Trophoblast cell (in vitro differentiated cells and primary cell): ENCODE measurements around the gene PRDM11.

Experiments used
- DNase-seq, 2 donors: peaks; one replicate each; pipeline ENCODE4 v3.0.0-alpha.2; 2016
- H2AFZ ChIP-seq: 2 replicates; pipeline ENCODE4 v1.6.1; 2013; ENCODE audit warnings: low read length, moderate library complexity, mild to moderate bottlenecking; ENCODE audit not compliant: insufficient read depth, poor library complexity
- H2AK5ac ChIP-seq: 2 replicates; pipeline ENCODE4 v1.6.1; 2013; ENCODE audit warnings: mild to moderate bottlenecking, low read length
- H2BK120ac ChIP-seq: 2 replicates; pipeline ENCODE4 v1.6.1; 2013; ENCODE audit warnings: low read length, mild to moderate bottlenecking, moderate library complexity; ENCODE audit not compliant: insufficient read depth, poor library complexity
- H2BK12ac ChIP-seq: 2 replicates; pipeline ENCODE4 v1.6.1; 2013; ENCODE audit warnings: mild to moderate bottlenecking, low read length, moderate library complexity
- H2BK5ac ChIP-seq: 2 replicates; pipeline ENCODE4 v1.6.1; 2013; ENCODE audit warnings: low read length, low read depth, moderate library complexity, mild to moderate bottlenecking; ENCODE audit not compliant: poor library complexity
- H3K14ac ChIP-seq: 2 replicates; pipeline ENCODE4 v1.6.1; 2013; ENCODE audit warnings: mild to moderate bottlenecking, low read length
- H3K18ac ChIP-seq: 2 replicates; pipeline ENCODE4 v1.6.1; 2013; ENCODE audit warnings: mild to moderate bottlenecking, low read length
- H3K23ac ChIP-seq: 2 replicates; pipeline ENCODE4 v1.6.1; 2013; ENCODE audit warnings: low read length
- H3K27ac ChIP-seq: 2 replicates; pipeline ENCODE4 v1.5.1; 2013; ENCODE audit warnings: low read depth, mild to moderate bottlenecking, inconsistent platforms, low read length, moderate library complexity
- H3K27me3 ChIP-seq: 2 replicates; pipeline ENCODE4 v1.6.1; 2013; ENCODE audit warnings: inconsistent platforms, mild to moderate bottlenecking, low read length, moderate library complexity; ENCODE audit not compliant: insufficient read depth
- H3K36me3 ChIP-seq, 2 experiments: 1 replicate in 1 of 2; 2 replicates in 1 of 2; pipeline ENCODE4 v1.6.1; 2013; ENCODE audit warnings: low read length in 2 of 2, mild to moderate bottlenecking in 2 of 2, moderate library complexity in 1 of 2; ENCODE audit not compliant: insufficient read depth in 2 of 2, control insufficient read depth in 1 of 2
- H3K4ac ChIP-seq: 2 replicates; pipeline ENCODE4 v1.6.1; 2013; ENCODE audit warnings: low read depth, mild to moderate bottlenecking, low read length, moderate library complexity
- H3K4me1 ChIP-seq, 2 experiments: 1 replicate in 1 of 2; 2 replicates in 1 of 2; pipeline ENCODE4 v1.6.1; 2013; ENCODE audit warnings: low read length in 2 of 2, mild to moderate bottlenecking in 2 of 2, moderate library complexity in 1 of 2; ENCODE audit not compliant: insufficient read depth in 2 of 2, control insufficient read depth in 1 of 2
- H3K4me2 ChIP-seq: 2 replicates; pipeline ENCODE4 v1.6.1; 2013; ENCODE audit warnings: inconsistent platforms, mild to moderate bottlenecking, low read length, moderate library complexity
- H3K4me3 ChIP-seq: 2 replicates; pipeline ENCODE4 v1.5.1; 2013; ENCODE audit warnings: mild to moderate bottlenecking, low read depth, low read length, inconsistent platforms
- H3K79me1 ChIP-seq: one replicate; pipeline ENCODE4 v1.6.1; 2013; ENCODE audit warnings: low read length
- H3K79me2 ChIP-seq: 2 replicates; pipeline ENCODE4 v1.6.1; 2013; ENCODE audit warnings: low read length, mild to moderate bottlenecking; ENCODE audit not compliant: control insufficient read depth, insufficient read depth, poor library complexity
- H3K9ac ChIP-seq: 2 replicates; pipeline ENCODE4 v1.6.1; 2013; ENCODE audit warnings: mild to moderate bottlenecking, low read length
- H3K9me3 ChIP-seq: 2 replicates; pipeline ENCODE4 v1.6.1; 2013; ENCODE audit warnings: low read depth, mild to moderate bottlenecking, control low read depth, inconsistent platforms, low read length; ENCODE audit not compliant: insufficient read depth
- H4K12ac ChIP-seq: 2 replicates; pipeline ENCODE4 v1.6.1; 2013; ENCODE audit warnings: low read depth, mild to moderate bottlenecking, low read length, moderate library complexity
- H4K8ac ChIP-seq: 2 replicates; pipeline ENCODE4 v1.6.1; 2013; ENCODE audit warnings: low read depth, mild to moderate bottlenecking, low read length, moderate library complexity
- H4K91ac ChIP-seq: one replicate; pipeline ENCODE4 v1.6.1; 2013; ENCODE audit warnings: low read depth, mild to moderate bottlenecking, low read length, moderate library complexity
- WGBS: extraction: QIAGEN DNeasy Blood & Tissue Kit; methylation state at CpG from one replicate; pipeline ENCODE4 v1.1.7; 2013; ENCODE audit warnings: missing lambda C conversion rate; ENCODE audit not compliant: insufficient read length, insufficient coverage; ENCODE audit errors: extremely low coverage; 5-methylcytosine and 5-hydroxymethylcytosine counted together

PRDM11 gene

GRCh38 chr11:45156741-45157140 is 10.3 kb downstream of the PRDM11 start:
- Histone ChIP-seq H3K18ac (no peak overlapping the region), H3K36me3 (no peaks in the 10 kb centered on the region), H3K4me3 (no peak overlapping the region), H2BK5ac (no peak overlapping the region), H3K27me3 (no peaks in the 10 kb centered on the region), H2BK120ac (no peak overlapping the region), H3K4ac (no peak overlapping the region), H2AFZ (no peak overlapping the region), H2AK5ac (no peak overlapping the region), H3K9ac (no peak overlapping the region), H3K4me2 (no peak overlapping the region), H4K8ac (no peak overlapping the region), H3K4me1 (peaks cover 21 to 23% of the 10 kb centered on the region in 2 experiments), H3K14ac (no peak overlapping the region), H3K9me3 (peaks cover 2% of the 10 kb centered on the region), H3K79me1 (peaks cover 4% of the 10 kb centered on the region), H3K27ac (no peak overlapping the region), H4K91ac (no peak overlapping the region), H3K23ac (no peak overlapping the region), H3K79me2 (peaks cover 2% of the 10 kb centered on the region), H2BK12ac (no peak overlapping the region), H4K12ac (no peak overlapping the region)
- DNase-seq: no peak
- no CpG with 5 or more reads among the region's 9 CpGs for WGBS

GRCh38 chr11:45157247-45158209 is 11.1 kb downstream of the PRDM11 start:
- Histone ChIP-seq H2AFZ (no peak overlapping the region), H3K36me3 (no peaks in the 10 kb centered on the region), H2BK12ac (no peak overlapping the region), H3K18ac (no peak overlapping the region), H3K4me3 (no peak overlapping the region), H2AK5ac (no peak overlapping the region), H4K12ac (no peak overlapping the region), H3K9me3 (peaks cover 2% of the 10 kb centered on the region), H3K79me2 (peaks cover 2% of the 10 kb centered on the region), H3K9ac (peak overlapping the region; percentile 41), H3K27me3 (no peaks in the 10 kb centered on the region), H4K8ac (no peak overlapping the region), H3K14ac (no peak overlapping the region), H2BK5ac (no peak overlapping the region), H3K27ac (no peak overlapping the region), H2BK120ac (no peak overlapping the region), H3K4ac (no peak overlapping the region), H3K79me1 (peaks cover 4% of the 10 kb centered on the region), H3K23ac (peak overlapping the region; percentile 18), H4K91ac (no peak overlapping the region), H3K4me2 (no peak overlapping the region), H3K4me1 (peaks cover 21 to 26% of the 10 kb centered on the region in 2 experiments)
- no CpG with 5 or more reads among the region's 20 CpGs for WGBS
- no peak for DNase-seq

GRCh38 chr11:45158210-45158731 is 11.8 kb downstream of the PRDM11 start:
- H3K79me1 ChIP-seq: peaks cover 4% of the 10 kb centered on the region
- no peak overlapping the region for H3K4me2 ChIP-seq
- DNase-seq: no peak
- H3K79me2 ChIP-seq: peaks cover 2% of the 10 kb centered on the region
- H3K23ac ChIP-seq: no peak overlapping the region
- H4K12ac ChIP-seq: no peak overlapping the region
- H3K4me1 ChIP-seq: peaks cover 21 to 26% of the 10 kb centered on the region in 2 experiments
- no peak overlapping the region for H2BK5ac ChIP-seq
- H4K8ac ChIP-seq: peak overlapping the region; percentile 8
- peaks cover 2% of the 10 kb centered on the region for H3K9me3 ChIP-seq
- peak overlapping the region; percentile 41 for H3K9ac ChIP-seq
- H3K36me3 ChIP-seq: no peaks in the 10 kb centered on the region
- peak overlapping the region; percentile 42 for H2BK12ac ChIP-seq
- H3K27me3 ChIP-seq: no peaks in the 10 kb centered on the region
- H3K4me3 ChIP-seq: no peak overlapping the region
- peak overlapping the region; percentile 31 for H3K14ac ChIP-seq
- no CpG with 5 or more reads among the region's 8 CpGs for WGBS
- H3K27ac ChIP-seq: no peak overlapping the region
- peak overlapping the region; percentile 21 for H3K18ac ChIP-seq
- peak overlapping the region; percentile 25 for H2BK120ac ChIP-seq
- peak overlapping the region; percentile 13 for H3K4ac ChIP-seq
- no peak overlapping the region for H2AFZ ChIP-seq
- peak overlapping the region; percentile 26 for H2AK5ac ChIP-seq
- peak overlapping the region; percentile 32 for H4K91ac ChIP-seq

GRCh38 chr11:45158891-45159605 is 12.6 kb downstream of the PRDM11 start:
- no CpG with 5 or more reads among the region's 13 CpGs for WGBS
- no peak for DNase-seq
- Histone ChIP-seq H3K23ac (no peak overlapping the region), H3K27ac (no peak overlapping the region), H2AK5ac (peak overlapping the region; percentile 26), H3K4me3 (no peak overlapping the region), H3K4me1 (peaks cover 21 to 26% of the 10 kb centered on the region in 2 experiments), H3K27me3 (no peaks in the 10 kb centered on the region), H2BK12ac (no peak overlapping the region), H4K91ac (peak overlapping the region; percentile 32), H3K4me2 (no peak overlapping the region), H2BK120ac (no peak overlapping the region), H2BK5ac (no peak overlapping the region), H2AFZ (no peak overlapping the region), H3K14ac (peak overlapping the region; percentile 22), H4K8ac (no peak overlapping the region), H3K79me2 (peaks cover 2% of the 10 kb centered on the region), H3K4ac (peak overlapping the region; percentile 13), H3K36me3 (no peaks in the 10 kb centered on the region), H3K79me1 (peaks cover 4% of the 10 kb centered on the region), H3K18ac (no peak overlapping the region), H3K9me3 (peaks cover 2% of the 10 kb centered on the region), H3K9ac (no peak overlapping the region), H4K12ac (no peak overlapping the region)
